ENCODE measurements around the gene CLEC19A. TPM values are rescaled to one million over a fixed set of nuclear protein-coding genes. Genes with fewer than 3 reads are reported as not detected.

The CLEC19A gene
- total RNA-seq, 1 donor from 2014 or later = 1.9 TPM

GRCh38 chr16:19295393-19295792 lies 9.9 kb downstream of the CLEC19A start:
- H4K20me1 ChIP-seq (ENCODE audit: low read depth) = no peaks in the 10 kb centered on the region
- peaks cover 44% of the 10 kb centered on the region for H3K4me1 Mint-ChIP-seq
- H3K4me3 ChIP-seq = no peak overlapping the region
- no peaks in the 10 kb centered on the region for H3K9me3 ChIP-seq (ENCODE audit: low read depth)
- no peak overlapping the region for H3K9ac ChIP-seq
- no peak overlapping the region for H2AFZ ChIP-seq (replicated peaks)
- no peak overlapping the region for H3K27ac Mint-ChIP-seq
- no peak overlapping the region for H3K27ac ChIP-seq
- DNase-seq (ENCODE audit: low spot score) = no peak
- no peak for TF ChIP-seq EZH2 (IDR thresholded peaks at IDR 0.05)
- no peak for TF ChIP-seq CTCF (IDR thresholded peaks at IDR 0.05)
- TF ChIP-seq EZH2phosphoT487 (IDR thresholded peaks at IDR 0.05) = no peak
- no peak overlapping the region for H3K4me2 ChIP-seq
- no peak overlapping the region for H3K4me3 Mint-ChIP-seq
- peaks cover 1% of the 10 kb centered on the region for H3K36me3 Mint-ChIP-seq
- peaks cover 40% of the 10 kb centered on the region for H3K4me1 ChIP-seq
- H3K27me3 Mint-ChIP-seq (ENCODE audit: insufficient read depth, low read depth) = peaks cover 13% of the 10 kb centered on the region
- H3K79me2 ChIP-seq (ENCODE audit: low read depth) = no peaks in the 10 kb centered on the region
- H3K27me3 ChIP-seq = no peaks in the 10 kb centered on the region
- peaks cover 33% of the 10 kb centered on the region for H3F3A ChIP-seq (ENCODE audit: low read depth)
- H3K9me3 Mint-ChIP-seq = no peaks in the 10 kb centered on the region
- no peaks in the 10 kb centered on the region for H3K36me3 ChIP-seq

- Histone ChIP-seq H3K4me2 (no peak overlapping the region), H3K9me3 (ENCODE audit: low read depth) (no peaks in the 10 kb centered on the region), H3K79me2 (ENCODE audit: low read depth) (no peaks in the 10 kb centered on the region), H3K27me3 (no peaks in the 10 kb centered on the region), H2AFZ (replicated peaks) (no peak overlapping the region), H3K4me3 (no peak overlapping the region), H3F3A (ENCODE audit: low read depth) (peaks cover 13% of the 10 kb centered on the region), H4K20me1 (ENCODE audit: low read depth) (no peaks in the 10 kb centered on the region), H3K27ac (no peak overlapping the region), H3K9ac (no peak overlapping the region), H3K36me3 (no peaks in the 10 kb centered on the region), H3K4me1 (peaks cover 25% of the 10 kb centered on the region)
- DNase-seq (ENCODE audit: low spot score) = no peak
- H3K36me3 Mint-ChIP-seq = peaks cover 3% of the 10 kb centered on the region
- peaks cover 7% of the 10 kb centered on the region for H3K27me3 Mint-ChIP-seq (ENCODE audit: insufficient read depth, low read depth)
- H3K4me3 Mint-ChIP-seq = no peak overlapping the region
- H3K4me1 Mint-ChIP-seq = peaks cover 28% of the 10 kb centered on the region
- no peaks in the 10 kb centered on the region for H3K9me3 Mint-ChIP-seq
- TF ChIP-seq EZH2phosphoT487 (IDR thresholded peaks at IDR 0.05) = no peak
- no peak for TF ChIP-seq EZH2 (IDR thresholded peaks at IDR 0.05)
- TF ChIP-seq CTCF (IDR thresholded peaks at IDR 0.05) = no peak
- H3K27ac Mint-ChIP-seq = no peak overlapping the region
Observed at GRCh38 chr16:19297454-19297853, 11.9 kb downstream of the CLEC19A start.

- H3F3A ChIP-seq (ENCODE audit: low read depth) = no peaks in the 10 kb centered on the region
- H3K27ac ChIP-seq = no peak overlapping the region
- H3K9me3 Mint-ChIP-seq = no peaks in the 10 kb centered on the region
- H3K4me3 Mint-ChIP-seq = no peak overlapping the region
- H3K9me3 ChIP-seq (ENCODE audit: low read depth) = no peaks in the 10 kb centered on the region
- H3K79me2 ChIP-seq (ENCODE audit: low read depth) = no peaks in the 10 kb centered on the region
- no peak overlapping the region for H3K27ac Mint-ChIP-seq
- H3K27me3 ChIP-seq = no peaks in the 10 kb centered on the region
- no peak overlapping the region for H3K9ac ChIP-seq
- peaks cover 5% of the 10 kb centered on the region for H3K27me3 Mint-ChIP-seq (ENCODE audit: insufficient read depth, low read depth)
- H3K4me3 ChIP-seq = no peak overlapping the region
- peaks cover 3% of the 10 kb centered on the region for H3K36me3 Mint-ChIP-seq
- no peak overlapping the region for H2AFZ ChIP-seq (replicated peaks)
- H3K36me3 ChIP-seq = no peaks in the 10 kb centered on the region
- no peak for TF ChIP-seq CTCF (IDR thresholded peaks at IDR 0.05)
- no peak for TF ChIP-seq EZH2 (IDR thresholded peaks at IDR 0.05)
- no peak for TF ChIP-seq EZH2phosphoT487 (IDR thresholded peaks at IDR 0.05)
- H3K4me2 ChIP-seq = no peak overlapping the region
- DNase-seq (ENCODE audit: low spot score) = no peak
- peaks cover 15% of the 10 kb centered on the region for H3K4me1 Mint-ChIP-seq
- H3K4me1 ChIP-seq = peaks cover 5% of the 10 kb centered on the region
- H4K20me1 ChIP-seq (ENCODE audit: low read depth) = no peaks in the 10 kb centered on the region
Observed at GRCh38 chr16:19299565-19299964, 14.0 kb downstream of the CLEC19A start.
